OCI-M2 (cell line): ENCODE measurements around the gene MXD4.
"Not testable (repeated sequence)": the region's sequence is repeated elsewhere in the genome, so short reads cannot be mapped to it uniquely, and the experiment has no call there.

Source experiments
- DNase-seq: peaks from one replicate; lab custom pipeline; 2025; ENCODE audit not compliant: unreplicated experiment; lab: John Stamatoyannopoulos, UW

Gene MXD4

GRCh38 chr4:2226261-2226660 is 35.6 kb downstream of the MXD4 start:
- no peak for DNase-seq

- DNase-seq = no peak
Observed at GRCh38 chr4:2222838-2223237, 39.1 kb downstream of the MXD4 start.

DNA sequence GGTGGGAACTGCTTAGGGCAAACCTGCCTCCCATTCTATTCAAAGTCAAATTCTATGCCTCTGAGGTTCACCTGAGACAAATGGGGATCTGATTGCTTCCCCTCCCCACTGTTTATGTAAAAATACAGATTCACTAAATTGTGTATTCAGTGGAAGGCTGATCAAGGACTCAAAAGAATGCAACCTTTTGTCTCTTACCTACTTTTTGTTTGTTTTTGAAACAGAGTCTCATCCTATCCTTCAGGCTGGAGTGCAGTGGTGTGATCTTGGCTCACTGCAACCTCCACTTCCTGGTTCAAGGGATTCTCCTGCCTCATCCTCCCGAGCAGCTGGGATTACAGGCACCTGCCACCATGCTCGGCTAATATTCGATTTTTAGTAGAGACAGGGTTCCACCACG is 40.5 kb downstream of the MXD4 start:
- not testable (repeated sequence) for DNase-seq

GRCh38 chr4:2220016-2220630 is 41.8 kb downstream of the MXD4 start:
- DNase-seq = no peak

GRCh38 chr4:2219233-2219760 is 42.6 kb downstream of the MXD4 start:
- no peak for DNase-seq

GRCh38 chr4:2218436-2218835 is 43.5 kb downstream of the MXD4 start:
- no peak for DNase-seq

DNA sequence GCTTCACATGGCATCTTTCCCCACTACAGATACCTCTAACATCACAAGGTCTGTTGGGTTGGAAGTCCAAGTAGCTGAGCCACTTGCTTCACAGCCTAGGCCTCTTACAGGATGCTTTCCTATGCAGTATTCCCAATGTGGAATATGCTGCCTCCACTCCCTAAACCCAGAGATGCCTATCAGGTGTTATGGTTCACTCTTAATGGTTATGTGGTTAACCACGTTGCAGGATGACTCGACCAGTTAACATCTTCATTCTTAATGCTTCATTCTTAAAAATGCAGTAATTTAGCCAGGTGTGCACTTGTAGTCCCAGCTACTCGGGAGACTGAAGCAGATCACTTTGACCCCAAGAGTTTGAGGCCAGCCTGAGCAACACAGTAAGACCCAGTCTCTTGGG is 44.2 kb downstream of the MXD4 start:
- no peak for DNase-seq

DNA sequence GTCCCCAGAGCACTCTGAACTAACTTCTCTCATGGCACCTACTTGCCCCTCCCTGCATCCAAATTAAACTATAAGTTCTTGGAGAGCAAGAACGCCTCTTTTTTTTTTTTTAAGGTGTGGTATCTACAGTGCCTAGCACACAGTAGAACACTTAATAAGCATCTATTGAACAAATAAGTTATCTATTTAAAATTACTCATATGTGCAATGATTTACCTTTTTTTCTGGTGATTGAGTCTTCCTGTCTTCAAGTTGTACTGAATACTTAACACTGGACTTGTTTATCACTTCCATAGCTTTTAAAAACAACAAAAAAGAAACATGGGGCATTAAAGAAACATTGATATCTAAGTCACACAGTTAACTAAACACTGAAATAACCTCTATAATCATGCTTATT is 49.1 kb downstream of the MXD4 start:
- DNase-seq = no peak

GRCh38 chr4:2202789-2203188 is 59.1 kb downstream of the MXD4 start:
- not testable (repeated sequence) for DNase-seq
